Measurements from ENCODE around the gene PSMC4. TPM values are rescaled to one million over a fixed set of nuclear protein-coding genes. Genes with fewer than 3 reads are reported as not detected.

The PSMC4 gene
- 162 and 163 TPM in 2 replicates for total RNA-seq

GRCh38 chr19:39970675-39971379 lies at the start of gene PSMC4:
Gene PSMC4, plus strand, starts transcription at chr19:39971165. Its CDS starts 38 bp downstream, at chr19:39971203.
- intact Hi-C loops (cut with micrococcal nuclease), result loop anchor here (1.0 to 5.0 kb wide), 16 partner anchors 12 to 314 kb away; partner anchors contain the start of genes AKT2, FBL, MAP3K10 and ZNF780A

- intact Hi-C loops (cut with micrococcal nuclease), result no loop called here
Observed at GRCh38 chr19:39923862-39924261, 47.1 kb upstream of the PSMC4 start.

DNA sequence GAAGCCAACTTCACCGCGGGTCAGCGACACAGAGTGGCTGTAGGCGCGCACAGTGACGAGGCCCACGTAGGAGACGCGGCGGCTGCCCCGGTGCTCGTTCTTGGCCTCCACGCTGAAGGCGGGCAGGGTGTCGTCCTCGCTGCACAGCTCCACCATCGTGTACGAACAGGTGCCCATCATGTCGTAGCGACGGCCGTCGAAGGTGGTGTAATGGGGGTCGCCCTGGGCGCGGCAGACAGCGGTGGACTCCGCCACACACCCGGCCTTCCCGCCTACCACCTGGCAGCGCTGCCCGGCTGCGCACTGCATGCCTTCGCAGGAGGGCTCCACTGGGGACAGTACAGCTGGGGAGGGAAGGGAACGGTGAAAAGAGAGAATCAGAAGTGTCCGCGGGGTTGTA lies 46.6 kb upstream of the PSMC4 start:
- intact Hi-C loops (cut with micrococcal nuclease), result no loop called here

DNA sequence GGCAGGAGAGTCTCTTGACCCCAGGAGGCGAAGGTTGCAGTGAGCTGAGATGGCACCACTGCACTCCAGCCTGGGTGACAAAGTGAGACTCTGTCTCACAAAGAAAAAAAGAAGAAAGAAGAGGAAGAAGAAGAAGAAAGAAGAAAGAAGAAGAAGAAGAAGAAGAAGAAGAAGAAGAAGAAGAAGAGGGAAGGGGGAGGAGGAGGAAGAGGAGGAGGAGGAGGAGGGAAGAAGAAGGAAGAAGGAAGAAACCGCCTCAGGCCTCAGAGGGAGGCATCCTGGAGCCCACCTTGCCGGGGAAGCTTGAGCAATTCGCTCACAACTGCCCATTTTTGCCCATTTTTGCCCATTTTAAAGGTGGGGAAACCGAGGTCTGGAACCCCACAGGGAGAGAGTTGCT lies 46.0 kb upstream of the PSMC4 start:
- intact Hi-C loops (cut with micrococcal nuclease), result no loop called here

DNA sequence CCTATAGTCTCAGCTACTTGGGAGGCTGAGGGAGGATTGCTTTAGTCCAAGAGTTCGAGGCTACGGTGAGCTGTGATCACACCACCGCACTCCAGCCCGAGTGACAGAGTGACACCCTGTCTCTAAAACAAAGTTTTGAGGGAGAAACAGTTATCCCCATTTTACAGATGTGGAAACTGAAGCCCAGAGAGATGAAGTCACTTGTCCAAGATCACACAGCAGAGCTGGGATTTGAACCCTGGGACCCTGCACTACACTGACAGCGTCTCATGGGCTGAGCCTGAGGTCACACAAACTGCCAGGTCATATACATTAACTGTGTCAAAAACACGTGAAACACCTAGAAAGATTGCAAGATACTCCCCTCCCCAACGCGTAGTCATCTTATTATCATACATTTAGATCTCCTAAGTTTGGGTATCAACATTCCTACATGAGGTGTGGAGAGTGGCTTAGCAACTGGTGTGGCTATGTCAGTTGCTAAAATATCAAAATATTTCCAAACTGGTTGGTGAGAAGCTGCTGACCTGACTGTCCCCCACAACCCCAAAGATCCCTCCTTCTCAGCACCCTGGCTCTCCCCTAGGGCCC lies 44.7 kb upstream of the PSMC4 start:
- intact Hi-C loops (cut with micrococcal nuclease), result no loop called here

DNA sequence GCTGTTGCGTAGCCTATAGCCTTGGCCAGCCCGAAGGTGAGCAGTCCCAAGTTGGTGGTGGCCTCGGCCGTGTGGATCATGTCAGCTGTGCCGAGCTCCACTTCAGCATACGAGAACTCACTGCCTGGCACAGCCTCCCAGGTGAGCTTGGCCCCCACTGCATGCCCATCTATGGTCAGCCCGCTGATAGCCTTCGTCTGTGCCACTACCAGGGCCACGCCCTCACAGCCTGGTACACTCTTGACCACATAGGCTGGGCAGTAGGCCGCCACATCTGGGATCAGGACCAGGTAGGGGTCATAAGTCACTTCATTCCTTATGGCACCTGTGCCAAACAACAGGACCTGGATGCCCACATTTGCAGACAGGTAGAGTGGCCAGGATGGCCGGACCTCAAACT lies 43.9 kb upstream of the PSMC4 start:
- intact Hi-C loops (cut with micrococcal nuclease), result no loop called here

DNA sequence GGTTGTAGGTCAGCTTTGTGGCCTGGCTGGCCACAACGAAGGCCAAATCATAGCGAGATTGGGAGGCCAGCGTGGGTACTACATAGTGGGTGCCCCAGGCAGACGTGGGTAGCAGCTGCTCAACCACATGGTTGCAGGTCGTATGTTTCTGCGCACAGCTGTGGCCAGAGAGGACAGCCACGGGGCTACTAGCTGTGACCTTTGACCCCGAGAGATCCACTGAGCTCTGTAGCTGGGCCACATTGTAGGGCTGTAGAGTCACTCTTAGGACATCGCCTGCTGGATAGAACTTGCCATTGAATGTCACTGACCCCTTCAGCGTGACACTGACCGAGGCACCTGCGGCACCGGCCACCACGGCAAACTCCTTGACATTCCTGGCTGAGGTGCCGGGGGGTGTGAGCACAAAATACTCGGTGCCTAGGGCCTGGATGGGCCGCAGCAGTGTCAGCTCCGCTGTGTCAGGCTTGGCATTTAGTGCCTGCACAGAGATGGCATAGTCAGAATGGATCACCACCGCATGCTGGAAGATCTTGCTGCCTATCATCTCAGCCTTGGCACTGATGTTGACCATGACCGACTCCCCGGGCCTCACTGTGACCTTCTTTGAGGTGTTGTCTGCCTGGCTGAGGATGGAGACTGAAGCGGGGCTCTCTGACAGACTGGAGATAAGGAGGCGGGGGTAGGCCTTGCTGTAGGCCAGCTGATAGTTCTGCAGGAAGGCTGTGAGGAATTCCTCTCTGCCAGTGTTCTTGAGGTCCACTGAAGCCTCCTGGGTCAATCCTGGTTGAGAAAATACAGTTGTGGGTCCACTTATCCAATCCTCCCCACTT lies 43.2 kb upstream of the PSMC4 start:
- intact Hi-C loops (cut with micrococcal nuclease), result no loop called here

DNA sequence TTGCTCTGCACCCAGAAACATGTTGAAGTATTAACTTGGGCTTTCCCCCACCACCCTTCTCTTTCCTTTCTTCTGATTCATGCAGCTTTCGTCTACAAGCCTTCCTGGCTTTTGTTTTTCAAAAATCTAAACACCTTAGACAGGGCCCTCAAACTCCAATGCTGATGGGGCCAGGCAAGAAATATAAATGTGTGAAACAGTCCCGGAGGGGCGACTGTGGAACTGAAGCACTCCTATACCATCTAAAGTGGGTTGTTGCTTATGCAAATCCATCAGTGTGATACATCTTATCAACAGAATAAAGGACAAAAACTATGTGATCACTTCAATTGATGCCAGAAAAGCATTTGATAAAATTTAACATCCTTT lies 42.6 kb upstream of the PSMC4 start:
- intact Hi-C loops (cut with micrococcal nuclease), result no loop called here

GRCh38 chr19:39929750-39930149 lies 41.2 kb upstream of the PSMC4 start:
- intact Hi-C loops (cut with micrococcal nuclease), result no loop called here

DNA sequence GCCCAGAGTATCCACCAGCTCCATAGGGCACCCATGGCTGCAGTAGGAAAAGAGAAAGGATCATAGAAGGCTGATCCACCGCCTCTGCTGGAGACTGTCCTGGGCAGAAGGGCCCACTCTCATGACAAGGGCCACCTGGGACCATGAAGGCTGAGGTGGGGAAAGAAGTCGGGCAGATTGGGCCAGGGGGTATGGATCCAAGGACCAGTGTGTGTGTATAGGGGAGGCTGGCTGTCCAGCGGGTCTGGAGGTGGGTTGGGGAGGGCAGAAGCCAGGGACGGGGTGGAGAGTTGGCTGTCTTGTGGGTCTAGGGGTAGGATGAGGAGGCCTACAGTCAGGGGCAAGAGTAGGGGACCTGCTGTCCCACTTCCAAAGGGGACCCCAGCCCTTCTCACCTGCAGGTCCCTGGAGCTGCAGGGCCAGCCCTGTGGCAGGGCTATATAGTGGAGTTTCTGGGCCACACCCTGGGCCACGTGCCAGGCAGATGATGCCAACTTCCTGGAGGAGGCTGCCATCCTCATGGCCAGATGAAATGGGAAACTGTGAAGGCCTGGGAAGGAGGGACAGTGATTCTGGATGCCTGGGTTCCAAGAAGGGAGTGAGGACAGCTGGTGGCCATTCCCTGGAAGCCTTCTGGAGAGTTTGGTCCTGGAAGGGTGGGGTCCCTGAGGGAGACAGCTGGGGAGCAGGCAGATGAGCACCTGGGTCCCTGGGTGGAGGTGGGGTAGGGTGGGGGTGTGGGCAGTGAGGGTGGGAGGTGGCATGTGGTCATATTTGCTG lies 36.2 kb upstream of the PSMC4 start, which contains the start of gene FCGBP:
FCGBP (minus strand) TSS at position 51 of the 780 bp plus-strand sequence.
- intact Hi-C loops (cut with micrococcal nuclease), result no loop called here

DNA sequence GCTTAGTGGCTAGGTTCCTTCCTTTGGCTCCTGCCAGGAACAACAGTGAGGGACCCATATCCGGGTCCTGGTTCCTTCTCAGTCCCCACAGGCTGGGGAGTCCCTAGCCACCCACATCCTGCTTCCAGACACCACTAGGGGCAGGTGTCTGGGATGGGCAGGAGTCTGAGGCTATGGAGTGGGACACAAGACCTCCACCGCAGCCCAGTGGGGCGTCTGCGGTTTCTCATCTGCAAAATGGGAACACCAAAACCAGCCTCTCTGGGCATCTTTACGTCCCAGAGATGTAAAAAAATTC lies 35.7 kb upstream of the PSMC4 start:
- intact Hi-C loops (cut with micrococcal nuclease), result no loop called here

DNA sequence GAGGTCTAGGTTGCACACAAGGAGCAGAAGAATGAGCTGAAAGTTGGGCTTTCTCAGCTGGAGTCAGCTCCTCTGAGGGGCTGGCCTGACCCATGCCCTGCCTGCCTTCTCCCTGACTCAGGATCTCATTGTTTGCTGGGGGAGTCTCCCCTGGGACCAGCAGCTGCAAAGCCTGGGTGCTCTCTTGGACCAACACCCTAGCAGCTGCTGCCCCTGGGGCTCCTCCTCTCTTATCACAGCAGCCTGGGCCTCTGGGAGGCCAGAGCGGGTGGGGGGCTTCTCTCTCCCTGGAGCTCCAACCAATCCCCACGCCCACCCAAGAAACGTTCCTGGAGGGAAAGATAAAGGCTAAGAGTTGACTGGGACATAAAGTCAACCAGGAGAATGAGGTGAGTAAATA lies 34.9 kb upstream of the PSMC4 start:
- intact Hi-C loops (cut with micrococcal nuclease), result loop anchor here (2.0 kb wide), 1 partner anchor 17 kb away; no protein-coding TSS in a partner anchor

DNA sequence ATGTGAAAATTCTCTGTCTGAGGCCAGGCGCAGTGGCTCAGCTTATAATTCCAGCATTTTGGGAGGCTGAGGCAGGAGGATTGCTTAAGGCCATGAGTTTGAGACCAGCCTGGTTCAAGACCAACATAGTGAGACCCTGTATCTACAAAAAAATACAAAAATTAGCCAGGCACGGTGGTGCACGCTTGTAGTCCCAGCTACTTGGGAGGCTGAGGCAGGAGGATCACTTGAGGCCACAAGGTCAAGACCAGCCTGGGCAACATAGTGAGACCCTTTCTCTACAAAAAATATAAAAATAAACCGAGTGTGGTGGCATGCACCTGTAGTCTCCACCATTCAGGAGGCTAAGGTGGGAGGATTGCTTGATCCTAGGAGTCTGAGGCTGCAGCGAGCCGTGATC lies 34.3 kb upstream of the PSMC4 start:
- intact Hi-C loops (cut with micrococcal nuclease), result loop anchor here (1.0 to 2.0 kb wide), 2 partner anchors 16 to 35 kb away; partner anchors contain the start of gene PSMC4

DNA sequence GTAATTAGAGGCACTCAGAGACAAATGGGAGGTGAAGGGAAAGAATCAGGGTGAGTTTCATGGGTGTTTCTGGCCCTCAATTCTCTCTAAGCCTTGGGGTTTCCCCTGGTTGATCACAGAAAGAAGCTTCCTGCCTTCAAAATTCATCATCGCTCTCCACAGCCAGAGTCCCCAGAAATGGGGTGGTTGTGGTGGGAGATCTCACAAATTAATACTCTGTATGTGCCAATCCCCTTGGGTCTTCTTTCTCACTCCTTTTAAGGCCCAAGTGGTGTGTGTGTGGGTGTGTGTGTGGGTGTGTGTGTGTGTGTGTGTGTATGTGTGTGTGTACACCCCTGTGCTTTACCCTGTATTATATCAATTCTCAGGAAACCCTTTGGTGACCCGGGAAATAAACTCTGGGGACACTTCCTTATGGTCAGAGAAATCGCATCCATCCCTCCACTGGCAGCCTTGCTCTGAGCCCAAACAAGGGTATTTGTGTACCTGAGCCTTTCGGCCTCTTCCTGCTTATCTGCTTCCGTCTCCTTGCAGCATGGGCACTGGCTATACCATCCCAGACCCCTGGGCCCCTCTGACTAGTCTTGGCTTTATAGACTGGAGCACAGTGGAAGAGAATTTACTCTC lies 33.8 kb upstream of the PSMC4 start:
- intact Hi-C loops (cut with micrococcal nuclease), result loop anchor here (1.0 to 2.0 kb wide), 2 partner anchors 16 to 34 kb away; partner anchors contain the start of gene PSMC4

- intact Hi-C loops (cut with micrococcal nuclease), result loop anchor here (1.0 to 2.0 kb wide), 2 partner anchors 15 to 34 kb away; partner anchors contain the start of gene PSMC4
Observed at GRCh38 chr19:39937787-39938186, 33.2 kb upstream of the PSMC4 start.

DNA sequence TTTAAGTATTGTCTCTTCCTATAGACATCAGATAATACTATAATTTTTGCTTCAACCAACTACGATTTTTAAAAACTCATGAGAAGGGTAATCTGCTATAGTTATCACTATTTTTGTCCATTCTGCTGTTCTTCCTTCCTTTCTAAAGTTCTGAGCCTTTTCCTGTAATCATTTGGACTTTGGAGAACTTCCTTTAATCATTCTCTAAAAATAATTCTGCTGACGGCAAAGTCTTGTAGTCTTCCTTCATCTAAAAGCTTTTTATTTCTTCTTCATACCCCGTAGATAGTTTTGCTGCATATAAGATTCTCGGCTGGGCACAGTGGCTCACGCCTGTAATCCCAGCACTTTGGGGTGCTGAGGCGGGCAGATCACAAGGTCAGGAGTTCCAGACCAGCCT lies 31.4 kb upstream of the PSMC4 start:
- intact Hi-C loops (cut with micrococcal nuclease), result no loop called here

DNA sequence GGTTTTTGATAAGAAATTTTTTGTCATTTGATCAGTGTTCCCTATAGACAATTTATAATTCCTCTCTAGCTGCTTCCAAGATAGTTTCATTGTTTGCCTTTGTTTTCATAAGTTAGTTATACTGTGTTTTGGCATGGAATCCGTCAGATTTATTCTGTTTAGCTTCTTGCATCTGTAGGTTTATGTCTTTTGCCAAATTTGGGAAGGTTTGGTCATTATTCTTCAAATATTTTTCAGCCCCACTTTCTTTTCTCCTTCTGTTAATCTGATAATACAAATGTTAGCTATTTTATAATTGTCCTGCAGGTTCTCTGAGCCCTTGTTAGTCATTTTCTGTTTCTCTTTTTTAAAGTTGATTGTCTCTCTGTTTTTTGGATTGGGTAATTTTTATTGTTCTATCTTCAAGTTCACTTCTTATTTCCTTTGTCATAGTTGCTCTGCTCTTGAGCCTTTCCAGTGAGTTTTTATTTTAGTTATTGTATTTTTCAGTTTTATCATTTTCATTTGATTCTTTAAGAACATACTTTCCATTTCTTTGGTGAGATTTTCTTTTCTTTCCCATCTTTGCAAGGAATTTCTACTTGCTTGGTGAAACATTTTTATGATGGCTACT lies 30.6 kb upstream of the PSMC4 start:
- intact Hi-C loops (cut with micrococcal nuclease), result no loop called here

DNA sequence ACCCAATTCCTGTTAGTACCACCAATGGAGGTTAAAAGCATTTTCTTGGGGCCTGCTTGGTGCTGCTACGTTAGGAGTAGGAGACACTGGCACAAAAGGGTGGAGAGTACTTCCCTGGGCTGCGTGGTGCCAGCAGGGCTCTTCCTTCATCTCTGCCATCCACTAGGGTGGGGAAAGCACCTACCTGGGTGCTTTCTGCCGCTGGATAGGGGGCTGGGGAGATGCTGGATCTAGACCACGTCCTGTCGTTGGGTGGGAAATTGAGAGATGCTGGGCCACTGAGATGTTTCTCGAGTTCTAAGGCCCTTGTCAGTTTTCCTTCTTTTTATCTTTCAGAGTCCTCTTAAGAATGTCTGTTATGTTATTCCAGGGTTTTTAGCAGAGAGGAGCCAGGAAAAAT lies 29.8 kb upstream of the PSMC4 start:
- intact Hi-C loops (cut with micrococcal nuclease), result loop anchor here (1.0 kb wide), 1 partner anchor 56 kb away; the partner anchor contains the start of gene ZNF546

GRCh38 chr19:39941615-39942365 lies 29.2 kb upstream of the PSMC4 start:
- intact Hi-C loops (cut with micrococcal nuclease), result loop anchor here (1.0 kb wide), 1 partner anchor 56 kb away; the partner anchor contains the start of gene ZNF546

GRCh38 chr19:39942366-39942730 lies 28.6 kb upstream of the PSMC4 start:
- intact Hi-C loops (cut with micrococcal nuclease), result no loop called here
